AG04450 (cell line): ENCODE results near the gene LHX5. TPM values are rescaled to one million over a fixed set of nuclear protein-coding genes. Genes with fewer than 3 reads are reported as not detected.
"Not testable (repeated sequence)": the region's sequence is repeated elsewhere in the genome, so short reads cannot be mapped to it uniquely, and the experiment has no call there.

Experiments
- CTCF ChIA-PET: fragments of 300-600, 350-600 bp; formaldehyde crosslinking; extraction: SDS; loops from one replicate; lab custom pipeline; 2022; ENCODE audit warnings: antibody characterized with exemption, inconsistent platforms; lab: Charles Lee
- POLR2A ChIA-PET: fragments of 350-600 bp; formaldehyde crosslinking; extraction: SDS; loops from one replicate; lab custom pipeline; 2021; ENCODE audit warnings: antibody characterized with exemption, inconsistent platforms; lab: Yijun Ruan, JAX
- DNase-seq: peaks from one replicate; pipeline ENCODE4 v3.0.0-alpha.2; 2011; ENCODE audit warnings: low read depth, low spot score
- H3K27ac ChIP-seq: one replicate; pipeline ENCODE4 v1.5.1; 2012; ENCODE audit warnings: low read depth, low read length, control low read depth
- H3K27me3 ChIP-seq: one replicate; pipeline ENCODE4 v1.6.0; 2012; ENCODE audit warnings: low read length; ENCODE audit not compliant: control insufficient read depth, insufficient read depth
- H3K4me3 ChIP-seq: 2 replicates; pipeline ENCODE4 v1.5.1; 2011; ENCODE audit warnings: mild to moderate bottlenecking, low read depth, low read length, control low read depth
- H3K9me3 ChIP-seq: 2 replicates; pipeline ENCODE4 v1.5.1; 2012; ENCODE audit warnings: low read length; ENCODE audit not compliant: control insufficient read depth, insufficient read depth
- polyA plus RNA-seq: library from polyadenylated mRNA; depleted of rRNA; stranded (reverse); fragments of >200 nt; gene quantifications from 2 replicates; pipeline ENCODE4 v1.2.3, GENCODE V29; 2011
- TF ChIP-seq, protein P1 (sequence below): IDR thresholded peaks from 2 replicates; pipeline ENCODE4 v1.5.1; 2011; ENCODE audit warnings: low read depth, low read length, control low read depth, inconsistent platforms

The LHX5 gene
- polyA plus RNA-seq, 1 experiment: not detected

DNA sequence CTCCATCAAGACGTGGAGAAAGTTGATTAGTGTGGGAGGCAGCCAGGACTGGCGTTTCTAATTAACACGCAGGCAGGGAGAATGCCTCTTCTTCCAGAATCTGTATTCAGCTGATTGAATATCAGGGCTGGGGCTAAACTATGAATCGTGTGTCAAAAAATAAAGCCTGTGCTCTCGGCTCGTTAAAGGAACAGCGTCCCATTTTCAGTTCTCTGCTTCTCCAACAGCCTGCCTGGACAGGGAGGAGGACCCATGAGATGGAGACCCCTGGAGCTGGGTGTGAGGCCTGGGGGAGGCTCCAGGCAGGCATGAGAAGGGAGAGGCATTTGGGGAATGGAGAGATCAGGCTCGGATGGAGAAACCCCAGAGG is 28.6 kb upstream of the LHX5 start:
- Histone ChIP-seq H3K9me3 (no peaks in the 10 kb centered on the region), H3K4me3 (no peak overlapping the region), H3K27me3 (peaks cover 7% of the 10 kb centered on the region), H3K27ac (no peak overlapping the region)
- no peak for DNase-seq
- CTCF ChIA-PET: no interaction called here
- POLR2A ChIA-PET: no interaction called here
- TF ChIP-seq, protein P1, sequence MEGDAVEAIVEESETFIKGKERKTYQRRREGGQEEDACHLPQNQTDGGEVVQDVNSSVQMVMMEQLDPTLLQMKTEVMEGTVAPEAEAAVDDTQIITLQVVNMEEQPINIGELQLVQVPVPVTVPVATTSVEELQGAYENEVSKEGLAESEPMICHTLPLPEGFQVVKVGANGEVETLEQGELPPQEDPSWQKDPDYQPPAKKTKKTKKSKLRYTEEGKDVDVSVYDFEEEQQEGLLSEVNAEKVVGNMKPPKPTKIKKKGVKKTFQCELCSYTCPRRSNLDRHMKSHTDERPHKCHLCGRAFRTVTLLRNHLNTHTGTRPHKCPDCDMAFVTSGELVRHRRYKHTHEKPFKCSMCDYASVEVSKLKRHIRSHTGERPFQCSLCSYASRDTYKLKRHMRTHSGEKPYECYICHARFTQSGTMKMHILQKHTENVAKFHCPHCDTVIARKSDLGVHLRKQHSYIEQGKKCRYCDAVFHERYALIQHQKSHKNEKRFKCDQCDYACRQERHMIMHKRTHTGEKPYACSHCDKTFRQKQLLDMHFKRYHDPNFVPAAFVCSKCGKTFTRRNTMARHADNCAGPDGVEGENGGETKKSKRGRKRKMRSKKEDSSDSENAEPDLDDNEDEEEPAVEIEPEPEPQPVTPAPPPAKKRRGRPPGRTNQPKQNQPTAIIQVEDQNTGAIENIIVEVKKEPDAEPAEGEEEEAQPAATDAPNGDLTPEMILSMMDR: no peak

GRCh38 chr12:113498490-113498889 is 26.8 kb upstream of the LHX5 start:
- POLR2A ChIA-PET: no interaction called here

DNA sequence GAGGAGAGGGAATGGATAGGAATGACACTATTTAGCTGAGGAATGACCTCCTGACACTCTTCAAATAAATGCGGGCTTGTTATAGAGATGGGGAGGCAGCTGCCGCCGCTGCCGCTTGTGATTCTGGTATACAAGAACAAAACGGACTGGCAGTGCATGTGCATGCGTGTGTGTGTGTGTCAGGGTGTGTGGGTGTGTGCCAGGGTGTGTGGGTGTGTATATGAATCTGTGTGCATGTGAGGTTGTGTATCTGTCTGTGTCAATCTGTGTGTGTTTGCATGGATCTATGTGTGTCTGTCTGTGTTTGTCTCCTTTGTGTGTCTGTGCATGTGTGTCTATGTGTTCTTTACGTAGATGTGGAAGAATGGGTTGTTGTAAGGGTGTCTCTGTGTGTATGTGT is 26.0 kb upstream of the LHX5 start:
- POLR2A ChIA-PET: no interaction called here
- TF ChIP-seq, protein P1: no peak
- no peak for DNase-seq
- Histone ChIP-seq H3K27me3 (peaks cover 7% of the 10 kb centered on the region), H3K4me3 (no peak overlapping the region), H3K9me3 (no peaks in the 10 kb centered on the region), H3K27ac (no peak overlapping the region)
- CTCF ChIA-PET: no interaction called here

More at GRCh38 chr12:113498490-113498889, 26.8 kb upstream of the LHX5 start:
- Histone ChIP-seq H3K27me3 (peaks cover 7% of the 10 kb centered on the region), H3K27ac (no peak overlapping the region), H3K9me3 (no peaks in the 10 kb centered on the region), H3K4me3 (no peak overlapping the region)
- TF ChIP-seq, protein P1: no peak
- DNase-seq: no peak
- CTCF ChIA-PET: no interaction called here

GRCh38 chr12:113495941-113496340 is 24.3 kb upstream of the LHX5 start:
- H3K27me3 ChIP-seq, H3K9me3 ChIP-seq, POLR2A ChIA-PET, H3K4me3 ChIP-seq, DNase-seq, H3K27ac ChIP-seq, CTCF ChIA-PET: not testable (repeated sequence)

DNA sequence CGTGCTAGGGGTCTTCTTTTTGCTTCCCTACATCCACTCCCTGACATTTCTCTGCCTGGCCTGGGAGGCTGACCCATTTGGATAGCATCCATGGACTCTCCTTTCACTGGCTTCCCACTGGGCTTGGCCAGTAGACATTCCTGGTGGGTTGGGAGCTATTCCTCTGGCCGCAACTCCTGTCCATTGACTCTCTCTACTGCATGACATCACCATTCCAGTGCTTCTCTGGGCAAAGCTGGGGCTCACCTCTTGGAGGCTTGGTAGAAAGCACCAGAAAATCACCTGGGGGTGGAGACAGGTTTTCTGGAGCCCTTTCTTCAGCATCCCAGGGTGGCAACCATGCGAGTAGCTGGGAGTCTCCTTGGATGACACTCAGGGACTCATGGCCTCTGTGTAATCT is 16.7 kb upstream of the LHX5 start:
- CTCF ChIA-PET: no interaction called here
- TF ChIP-seq, protein P1: no peak

GRCh38 chr12:113486722-113487121 is 15.1 kb upstream of the LHX5 start:
- Histone ChIP-seq H3K9me3 (no peaks in the 10 kb centered on the region), H3K4me3 (no peak overlapping the region), H3K27ac (no peak overlapping the region), H3K27me3 (no peaks in the 10 kb centered on the region)
- TF ChIP-seq, protein P1: no peak
- ChIA-PET POLR2A (no interaction called here), CTCF (no interaction called here)
- no peak for DNase-seq

More for the DNA sequence above, 16.7 kb upstream of the LHX5 start:
- no peak overlapping the region for H3K4me3 ChIP-seq
- POLR2A ChIA-PET: no interaction called here
- H3K27ac ChIP-seq: no peak overlapping the region
- DNase-seq: no peak
- H3K9me3 ChIP-seq: no peaks in the 10 kb centered on the region
- no peaks in the 10 kb centered on the region for H3K27me3 ChIP-seq
